Aorta (tissue), 5 donors: ENCODE results near the gene P4HTM. TPM values are rescaled to one million over a fixed set of nuclear protein-coding genes. Genes with fewer than 3 reads are reported as not detected.
A peak's percentile ranks its signal among the peaks of the same experiment; 100 is the strongest.

Source experiments
- ATAC-seq: fragments of 200-7000 bp; cut with Tn5 transposase; one replicate; pipeline ENCODE4 v1.9.1; 2022; ENCODE audit warnings: moderate library complexity; ENCODE audit not compliant: low FRiP score
- DNase-seq, 2 donors: peaks; one replicate each; pipeline ENCODE4 v3.0.0-alpha.2; 2020
- H3K27ac ChIP-seq, 2 donors: one replicate each; pipeline ENCODE4 v1.5.1; 2013; ENCODE audit warnings: low read length in 2 of 2, mild to moderate bottlenecking in 2 of 2, moderate library complexity in 2 of 2, control low read depth in 1 of 2, inconsistent platforms in 1 of 2, low read depth in 1 of 2
- H3K27me3 ChIP-seq, 2 donors: one replicate each; pipeline ENCODE4 v1.6.1; 2013; ENCODE audit warnings: control low read depth in 1 of 2, low read length in 1 of 2, mild to moderate bottlenecking in 1 of 2, moderate library complexity in 1 of 2; ENCODE audit not compliant: insufficient read depth in 2 of 2, control insufficient read depth in 1 of 2
- H3K36me3 ChIP-seq, 2 donors: one replicate each; pipeline ENCODE4 v1.6.1; 2013; ENCODE audit warnings: control low read depth in 1 of 2, low read length in 1 of 2, mild to moderate bottlenecking in 1 of 2; ENCODE audit not compliant: insufficient read depth in 2 of 2, control insufficient read depth in 1 of 2
- H3K4me1 ChIP-seq, 2 donors: one replicate each; pipeline ENCODE4 v1.6.1; 2013; ENCODE audit warnings: low read length in 2 of 2, control low read depth in 1 of 2, mild to moderate bottlenecking in 1 of 2, moderate library complexity in 1 of 2; ENCODE audit not compliant: insufficient read depth in 2 of 2, control insufficient read depth in 1 of 2
- H3K4me3 ChIP-seq, 2 donors: one replicate each; pipeline ENCODE4 v1.5.1; 2013; ENCODE audit warnings: low read length in 2 of 2, control low read depth in 1 of 2, mild to moderate bottlenecking in 1 of 2
- H3K9me3 ChIP-seq: one replicate; pipeline ENCODE4 v1.6.1; 2013; ENCODE audit warnings: mild to moderate bottlenecking, low read length; ENCODE audit not compliant: control insufficient read depth
- WGBS, 2 donors: extraction: QIAGEN DNeasy Blood & Tissue Kit; methylation state at CpG; one replicate each; pipeline ENCODE4 v1.1.7; 2013; 5-methylcytosine and 5-hydroxymethylcytosine counted together
- intact Hi-C, 2 donors: fragments of 100-400 bp; cut with DNase I; formaldehyde crosslinking; loops; one replicate each; pipeline versions ENCODE4 v1.14.2 to v1.15.0; 2022
- polyA plus RNA-seq, 2 donors: library from polyadenylated mRNA; stranded (reverse); fragments of 200-250 nt; gene quantifications; one replicate each; pipeline ENCODE4 v1.2.3, GENCODE V29; 2013
- total RNA-seq, 2 donors: library from RNA; stranded (reverse); fragmentation: NEBNext Ultra II Directional; extraction: Animal tissue kit (Norgen Biotek cat#: 25700); gene quantifications; one replicate each; pipeline ENCODE4 v1.2.1, GENCODE V29; 2021
- donor health status: healthy with polysubstance abuse.
- donor health status: Bipolar disorder and iron deficiency.
- donor health status: DM: no; HTN: no; CAD: no.
- donor health status: DM: no; HTN: no; CAD: no.
- donor health status: DM: yes; HTN: yes; CAD: no.

The P4HTM gene
- total and polyA plus RNA-seq, 4 donors, result 11.1 to 59.5 (median 29.3) TPM

DNA sequence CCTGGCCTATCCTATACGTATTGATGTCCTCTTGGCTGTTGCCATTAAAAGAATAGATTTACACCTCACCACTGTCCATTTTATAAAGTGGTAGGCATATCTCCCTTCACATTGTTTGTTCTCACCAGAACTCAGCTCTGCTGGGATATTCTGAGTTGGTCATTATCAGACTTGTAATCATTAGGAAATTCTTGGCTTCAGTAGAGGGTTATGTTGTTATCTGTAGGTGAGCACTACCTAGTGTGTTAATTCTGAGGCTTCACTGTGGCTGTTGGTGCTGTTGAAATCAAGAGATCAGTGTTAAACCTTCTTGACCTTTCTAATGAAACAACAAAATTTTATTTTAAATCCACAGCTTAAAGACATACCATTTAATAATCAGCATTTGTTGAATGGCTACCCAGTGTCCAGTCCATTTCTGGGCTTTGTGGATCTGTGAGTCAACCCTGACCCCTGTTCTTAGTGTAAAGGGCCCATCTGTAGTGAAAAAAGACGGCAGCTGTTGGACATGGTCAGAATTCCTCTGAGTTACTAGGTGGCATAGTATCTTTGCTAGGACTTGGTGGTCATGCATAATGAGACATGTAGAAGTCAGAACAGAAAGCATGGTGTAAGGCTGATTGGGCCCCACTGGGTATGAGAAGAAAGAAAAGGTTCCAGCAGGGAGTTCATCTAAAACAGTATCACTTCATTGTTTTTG, 32.9 kb upstream of the P4HTM start:
- WGBS, 2 donors, result 89 to 95% methylated on average over 2 of the region's 2 CpGs
- no peaks in the 10 kb centered on the region for H3K9me3 ChIP-seq
- no peak overlapping the region for H3K4me3 ChIP-seq
- H3K27me3 ChIP-seq, result no peaks in the 10 kb centered on the region
- no peaks in the 10 kb centered on the region for H3K4me1 ChIP-seq
- intact Hi-C loops, result no loop called here
- DNase-seq (no peak), ATAC-seq (no peak)
- H3K36me3 ChIP-seq, result peaks cover 2 to 4% of the 10 kb centered on the region in 2 donors
- H3K27ac ChIP-seq, result no peak overlapping the region

- no peaks in the 10 kb centered on the region for H3K9me3 ChIP-seq
- H3K4me1 ChIP-seq, result no peaks in the 10 kb centered on the region
- no peak overlapping the region for H3K4me3 ChIP-seq
- H3K27ac ChIP-seq, result no peak overlapping the region
- DNase-seq (no peak), ATAC-seq (no peak)
- peaks cover 2 to 4% of the 10 kb centered on the region in 2 donors for H3K36me3 ChIP-seq
- H3K27me3 ChIP-seq, result no peaks in the 10 kb centered on the region
- WGBS, 2 donors, result 64 to 68% methylated on average over 4 of the region's 4 CpGs
- intact Hi-C loops, result no loop called here
Observed at GRCh38 chr3:48960841-48961413, 29.1 kb upstream of the P4HTM start.

DNA sequence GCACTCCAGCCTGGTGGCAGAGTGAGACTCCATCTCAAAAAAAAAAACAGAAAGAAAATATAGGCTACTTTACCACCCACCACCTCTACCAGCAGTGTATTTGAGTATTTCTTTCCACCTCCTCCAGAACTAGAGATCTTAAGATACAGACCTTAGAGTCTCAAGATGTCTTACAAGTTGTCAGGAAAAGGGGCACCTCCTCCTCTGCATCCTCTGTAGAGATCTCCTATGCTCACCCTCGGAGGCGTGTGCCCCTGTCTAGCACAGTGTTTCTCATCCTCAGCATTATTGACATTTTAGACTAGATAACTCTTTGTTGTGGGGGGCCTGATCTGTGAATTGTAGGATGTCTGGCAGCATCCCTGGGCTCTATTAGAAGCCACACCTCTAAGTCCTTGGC, 27.7 kb upstream of the P4HTM start:
- no peak overlapping the region for H3K27ac ChIP-seq
- 85 to 86% methylated on average over 2 of the region's 2 CpGs for WGBS, 2 donors
- H3K4me1 ChIP-seq, result no peaks in the 10 kb centered on the region
- DNase-seq (no peak), ATAC-seq (no peak)
- intact Hi-C loops, result no loop called here
- no peak overlapping the region for H3K4me3 ChIP-seq
- no peaks in the 10 kb centered on the region for H3K9me3 ChIP-seq
- peaks cover 2 to 4% of the 10 kb centered on the region in 2 donors for H3K36me3 ChIP-seq
- no peaks in the 10 kb centered on the region for H3K27me3 ChIP-seq

GRCh38 chr3:48962939-48963338, 27.1 kb upstream of the P4HTM start:
- H3K36me3 ChIP-seq, result peaks cover 2% of the 10 kb centered on the region in 2 donors
- no peak for ATAC-seq
- intact Hi-C loops, result no loop called here

GRCh38 chr3:48963591-48963990, 26.4 kb upstream of the P4HTM start:
- ATAC-seq (no peak), DNase-seq (no peak)
- H3K27ac ChIP-seq, result no peak overlapping the region
- H3K4me3 ChIP-seq, result no peak overlapping the region
- intact Hi-C loops, result no loop called here
- H3K36me3 ChIP-seq, result peaks cover 0 to 2% of the 10 kb centered on the region in 2 donors
- no peaks in the 10 kb centered on the region for H3K27me3 ChIP-seq
- H3K4me1 ChIP-seq, result no peaks in the 10 kb centered on the region
- 68 to 76% methylated on average over 2 of the region's 2 CpGs for WGBS, 2 donors
- H3K9me3 ChIP-seq, result no peaks in the 10 kb centered on the region

More at GRCh38 chr3:48962939-48963338, 27.1 kb upstream of the P4HTM start:
- no peaks in the 10 kb centered on the region for H3K4me1 ChIP-seq
- H3K27me3 ChIP-seq, result no peaks in the 10 kb centered on the region
- 78% methylated on average over 4 of the region's 4 CpGs for WGBS, 2 donors
- no peaks in the 10 kb centered on the region for H3K9me3 ChIP-seq
- no peak overlapping the region for H3K4me3 ChIP-seq
- DNase-seq, result no peak
- H3K27ac ChIP-seq, result no peak overlapping the region

- intact Hi-C loops, result no loop called here
- no peak overlapping the region for H3K4me3 ChIP-seq
- H3K36me3 ChIP-seq, result peaks cover 3% of the 10 kb centered on the region in 2 donors
- ATAC-seq (no peak), DNase-seq (no peak)
- H3K27ac ChIP-seq, result no peak overlapping the region
- no peaks in the 10 kb centered on the region for H3K9me3 ChIP-seq
- 93 to 94% methylated on average over 3 of the region's 3 CpGs for WGBS, 2 donors
- H3K27me3 ChIP-seq, result no peaks in the 10 kb centered on the region
- H3K4me1 ChIP-seq, result no peaks in the 10 kb centered on the region
Observed at GRCh38 chr3:48966367-48966766, 23.7 kb upstream of the P4HTM start.

DNA sequence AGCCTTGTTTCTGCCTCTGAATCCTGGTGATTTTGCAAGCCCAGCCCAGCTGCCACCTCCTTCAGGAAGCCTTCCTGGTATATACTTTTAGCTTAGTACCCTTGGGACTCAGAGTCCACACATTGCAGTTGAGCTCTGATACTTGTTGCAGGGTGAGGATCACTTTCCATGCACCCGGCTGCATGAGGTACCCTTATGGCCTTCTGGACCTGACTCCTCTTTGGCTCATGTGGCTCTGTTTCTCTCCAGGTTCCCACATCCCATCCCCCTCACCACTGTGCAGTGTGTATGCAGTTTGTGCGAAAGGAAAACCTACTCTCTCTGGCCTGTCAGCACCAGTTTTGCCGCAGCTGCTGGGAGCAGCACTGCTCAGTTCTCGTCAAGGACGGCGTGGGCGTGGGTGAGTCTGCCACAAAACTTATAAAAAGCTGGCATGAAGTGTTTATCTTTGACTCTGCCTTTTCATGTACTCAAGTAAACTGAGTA, 23.1 kb upstream of the P4HTM start:
- 73 to 76% methylated on average over 7 of the region's 7 CpGs for WGBS, 2 donors
- intact Hi-C loops, result no loop called here
- no peak overlapping the region for H3K27ac ChIP-seq
- H3K36me3 ChIP-seq, result peaks cover 5 to 6% of the 10 kb centered on the region in 2 donors
- no peak overlapping the region for H3K4me3 ChIP-seq
- H3K27me3 ChIP-seq, result no peaks in the 10 kb centered on the region
- no peaks in the 10 kb centered on the region for H3K9me3 ChIP-seq
- no peak for ATAC-seq
- DNase-seq, result peak in 1 of 2 donors; percentile 59
- no peaks in the 10 kb centered on the region for H3K4me1 ChIP-seq

- Histone ChIP-seq H3K9me3 (no peaks in the 10 kb centered on the region), H3K27ac (no peak overlapping the region), H3K4me1 (no peaks in the 10 kb centered on the region), H3K4me3 (no peak overlapping the region), H3K27me3 (no peaks in the 10 kb centered on the region), H3K36me3 (peaks cover 6 to 14% of the 10 kb centered on the region in 2 donors)
- DNase-seq (no peak), ATAC-seq (no peak)
- intact Hi-C loops, result no loop called here
- WGBS, 2 donors, result 96 to 98% methylated on average over 6 of the region's 6 CpGs
Observed at GRCh38 chr3:48970586-48970985, 19.5 kb upstream of the P4HTM start.
